ENCODE measurements around the gene POLR3K. TPM values are rescaled to one million over a fixed set of nuclear protein-coding genes. Genes with fewer than 3 reads are reported as not detected.

POLR3K gene
- 37.0 to 43.7 TPM (median 39.4 TPM) in 5 replicates for total RNA-seq (2022; extraction: Qiagen RNA extraction; ENCODE audit: low read depth)

DNA sequence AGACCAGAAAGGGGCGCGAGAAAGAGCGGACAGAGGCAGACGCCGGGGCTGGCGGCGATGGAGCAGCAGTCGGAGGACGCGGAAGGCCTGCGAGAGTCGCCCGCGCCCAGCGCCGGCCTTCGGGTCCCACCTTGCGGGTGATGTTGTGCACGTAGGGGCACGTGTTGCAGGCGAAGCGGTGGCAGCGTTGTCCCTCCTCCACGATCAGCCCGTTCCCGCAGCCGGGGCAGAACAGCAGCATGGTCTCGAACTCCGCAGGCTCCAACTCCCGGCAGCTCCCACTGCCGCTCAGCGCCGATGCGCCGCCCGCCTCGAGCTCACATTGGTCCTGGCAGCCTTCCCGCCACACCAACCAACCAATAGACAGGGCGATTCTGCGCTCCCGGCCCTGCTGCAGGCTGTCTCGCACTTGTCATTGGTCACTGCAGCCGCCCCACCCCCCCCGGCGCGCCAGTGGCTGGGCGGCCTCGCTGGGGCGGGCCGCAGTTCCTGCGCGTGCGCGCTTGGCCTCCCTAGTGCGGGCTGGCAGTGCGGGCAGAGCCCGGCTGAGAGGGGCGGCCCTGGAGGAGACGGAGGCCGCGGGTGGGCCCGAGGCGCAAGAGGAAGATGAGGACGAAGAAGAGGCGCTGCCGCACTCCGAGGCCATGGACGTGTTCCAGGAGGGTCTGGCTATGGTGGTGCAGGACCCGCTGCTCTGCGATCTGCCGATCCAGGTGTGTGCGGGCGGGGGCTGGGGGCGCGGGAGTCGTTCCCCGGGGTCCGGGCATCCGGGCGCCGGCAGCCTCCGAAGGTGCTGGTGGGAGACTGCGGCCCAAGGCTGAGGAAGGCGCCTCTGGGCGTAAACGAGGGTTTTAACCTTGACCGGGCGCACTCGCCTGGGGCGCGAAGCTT is at the start of gene POLR3K, which contains the start of gene SNRNP25:
Gene POLR3K, minus strand, starts transcription at position 263 of the 891 bp plus-strand sequence. Its CDS starts 22 bp downstream, at position 241.
Gene SNRNP25, plus strand, starts transcription at position 483 of the 891 bp plus-strand sequence. Its CDS starts 189 bp downstream, at position 672.

DNA sequence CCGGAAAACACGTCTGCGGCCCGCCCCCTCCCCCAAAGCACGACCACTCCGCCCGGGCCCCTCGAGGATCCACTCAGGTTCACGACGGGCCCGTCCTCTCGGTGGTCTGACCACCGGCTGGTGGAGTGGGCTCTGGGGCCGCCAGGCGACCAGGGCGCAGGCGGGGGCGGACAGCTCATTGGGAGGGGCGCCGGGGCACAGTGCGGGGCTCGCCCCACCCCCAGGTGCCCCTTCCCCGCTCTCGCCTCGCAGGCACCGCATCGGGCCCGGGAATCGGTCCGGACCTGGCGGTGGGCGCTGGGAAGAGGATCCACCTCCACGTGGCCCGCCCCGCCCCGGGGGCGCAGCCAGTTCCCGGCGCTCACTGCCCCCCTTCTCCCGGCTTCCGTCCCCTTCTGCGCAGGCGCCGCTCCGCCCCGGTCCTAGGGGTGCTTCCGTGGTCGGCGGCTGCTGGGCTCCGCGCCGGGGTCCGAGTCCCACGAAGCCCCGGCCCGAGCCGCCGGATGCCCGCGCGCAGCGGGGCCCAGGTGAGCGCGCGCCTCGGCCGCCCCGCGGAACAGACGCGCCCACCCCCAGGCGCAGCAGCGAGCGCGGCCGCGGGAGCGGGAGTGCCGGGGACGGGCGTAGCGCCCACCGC is 24.5 kb upstream of the POLR3K start, which contains the start of gene MPG:
Gene MPG, plus strand, starts transcription at position 419 of the 637 bp plus-strand sequence. Its CDS starts 85 bp downstream, at position 504.

DNA sequence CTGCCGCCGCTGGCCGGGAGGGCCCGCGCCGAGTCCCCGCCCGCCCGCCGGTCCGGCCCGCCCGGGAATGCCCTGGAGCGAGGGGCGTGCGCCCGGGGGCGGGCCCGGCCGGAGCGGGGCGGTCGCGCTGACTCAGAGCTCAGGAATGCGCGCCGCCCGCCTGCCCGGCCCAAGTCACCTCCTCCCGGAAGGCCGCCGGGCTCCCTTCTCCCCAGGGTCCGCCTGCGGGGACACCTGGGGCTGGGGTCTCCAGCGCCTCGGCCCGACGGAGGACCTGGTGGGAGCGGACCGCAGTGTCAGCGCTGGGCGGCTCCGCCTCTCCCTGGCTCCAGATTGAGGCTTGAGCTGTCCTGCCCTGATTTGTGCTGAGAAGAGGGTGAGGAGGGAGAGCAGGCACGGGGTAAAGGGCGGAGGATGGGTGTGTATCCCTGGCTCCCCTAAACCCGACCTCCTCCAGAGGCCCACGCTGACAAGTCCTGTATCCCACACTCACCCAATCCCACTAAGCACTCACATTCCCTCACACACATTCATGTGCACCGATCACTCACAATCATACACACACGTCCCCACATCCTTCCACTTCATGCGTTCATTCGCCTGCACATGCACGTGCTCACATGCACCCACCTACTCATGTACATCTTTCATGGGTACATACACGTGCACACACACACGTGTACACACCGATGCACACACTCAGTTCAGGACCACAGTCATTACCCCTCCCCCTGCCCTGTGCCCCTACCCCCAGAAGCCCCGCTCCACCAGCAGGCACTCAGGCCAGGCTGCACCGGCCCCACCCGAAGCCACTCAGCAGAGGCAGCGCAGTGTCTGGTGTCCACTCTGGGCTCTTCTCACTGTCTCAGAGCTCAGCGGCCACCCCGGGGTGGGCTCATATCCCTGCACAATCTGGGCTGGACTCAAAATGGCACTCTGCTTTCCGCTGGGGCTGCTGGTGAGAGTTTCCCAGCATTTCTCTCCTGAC is 19.4 kb upstream of the POLR3K start, which contains the start of gene RHBDF1:
Gene RHBDF1, minus strand, starts transcription at position 71 of the 988 bp plus-strand sequence. CDS start 7,616 bp downstream, outside the sequence.

Other genes starting within 250 kb of the POLR3K start
- 62.5 to 79.9 TPM (median 70.9 TPM) in 5 replicates for gene SNRNP25, start 220 bp upstream of the POLR3K start, total RNA-seq (2022; extraction: Qiagen RNA extraction; ENCODE audit: low read depth)
- 24.9 to 31.2 TPM (median 28.4 TPM) in 5 replicates for gene RHBDF1, start 19.0 kb upstream of the POLR3K start, total RNA-seq (2022; extraction: Qiagen RNA extraction; ENCODE audit: low read depth)
- gene MPG, start 24.6 kb upstream of the POLR3K start, total RNA-seq (2022; extraction: Qiagen RNA extraction; ENCODE audit: low read depth) = 58.1 to 76.9 TPM (median 69.5 TPM) in 5 replicates
- 22.9 to 34.2 TPM (median 29.7 TPM) in 5 replicates for gene NPRL3, start 85.1 kb upstream of the POLR3K start, total RNA-seq (2022; extraction: Qiagen RNA extraction; ENCODE audit: low read depth)
- 0.12 to 0.26 TPM (median 0.19 TPM) in 3 of 5 replicates, not detected in the others for gene HBZ, start 99.0 kb upstream of the POLR3K start, total RNA-seq (2022; extraction: Qiagen RNA extraction; ENCODE audit: low read depth)
- not detected in 5 replicates for gene HBM, start 112.4 kb upstream of the POLR3K start, total RNA-seq (2022; extraction: Qiagen RNA extraction; ENCODE audit: low read depth)
- 0.23 to 0.44 TPM (median 0.27 TPM) in 3 of 5 replicates, not detected in the others for gene HBA2, start 119.3 kb upstream of the POLR3K start, total RNA-seq (2022; extraction: Qiagen RNA extraction; ENCODE audit: low read depth)
- gene HBA1, start 123.1 kb upstream of the POLR3K start, total RNA-seq (2022; extraction: Qiagen RNA extraction; ENCODE audit: low read depth) = 0.79 to 1.4 TPM (median 1.1 TPM) in 5 replicates
- 4.5 to 8.2 TPM (median 6.4 TPM) in 5 replicates for gene HBQ1, start 126.9 kb upstream of the POLR3K start, total RNA-seq (2022; extraction: Qiagen RNA extraction; ENCODE audit: low read depth)
- 39.0 to 56.3 TPM (median 53.5 TPM) in 5 replicates for gene LUC7L, start 175.8 kb upstream of the POLR3K start, total RNA-seq (2022; extraction: Qiagen RNA extraction; ENCODE audit: low read depth)
- gene FAM234A, start 181.2 kb upstream of the POLR3K start, total RNA-seq (2022; extraction: Qiagen RNA extraction; ENCODE audit: low read depth) = 45.5 to 52.5 TPM (median 48.7 TPM) in 5 replicates
- gene RGS11, start 222.3 kb upstream of the POLR3K start, total RNA-seq (2022; extraction: Qiagen RNA extraction; ENCODE audit: low read depth) = 3.5 to 4.7 TPM (median 4.4 TPM) in 5 replicates
- 1.9 to 3.1 TPM (median 2.4 TPM) in 5 replicates for gene ARHGDIG, start 227.0 kb upstream of the POLR3K start, total RNA-seq (2022; extraction: Qiagen RNA extraction; ENCODE audit: low read depth)
- 0.36 to 0.65 TPM (median 0.46 TPM) in 5 replicates for gene PDIA2, start 229.6 kb upstream of the POLR3K start, total RNA-seq (2022; extraction: Qiagen RNA extraction; ENCODE audit: low read depth)